ENCODE results near the gene TDRD1.
"Not testable (repeated sequence)": the region's sequence is repeated elsewhere in the genome, so short reads cannot be mapped to it uniquely, and the experiment has no call there.

Gene TDRD1, protein sequence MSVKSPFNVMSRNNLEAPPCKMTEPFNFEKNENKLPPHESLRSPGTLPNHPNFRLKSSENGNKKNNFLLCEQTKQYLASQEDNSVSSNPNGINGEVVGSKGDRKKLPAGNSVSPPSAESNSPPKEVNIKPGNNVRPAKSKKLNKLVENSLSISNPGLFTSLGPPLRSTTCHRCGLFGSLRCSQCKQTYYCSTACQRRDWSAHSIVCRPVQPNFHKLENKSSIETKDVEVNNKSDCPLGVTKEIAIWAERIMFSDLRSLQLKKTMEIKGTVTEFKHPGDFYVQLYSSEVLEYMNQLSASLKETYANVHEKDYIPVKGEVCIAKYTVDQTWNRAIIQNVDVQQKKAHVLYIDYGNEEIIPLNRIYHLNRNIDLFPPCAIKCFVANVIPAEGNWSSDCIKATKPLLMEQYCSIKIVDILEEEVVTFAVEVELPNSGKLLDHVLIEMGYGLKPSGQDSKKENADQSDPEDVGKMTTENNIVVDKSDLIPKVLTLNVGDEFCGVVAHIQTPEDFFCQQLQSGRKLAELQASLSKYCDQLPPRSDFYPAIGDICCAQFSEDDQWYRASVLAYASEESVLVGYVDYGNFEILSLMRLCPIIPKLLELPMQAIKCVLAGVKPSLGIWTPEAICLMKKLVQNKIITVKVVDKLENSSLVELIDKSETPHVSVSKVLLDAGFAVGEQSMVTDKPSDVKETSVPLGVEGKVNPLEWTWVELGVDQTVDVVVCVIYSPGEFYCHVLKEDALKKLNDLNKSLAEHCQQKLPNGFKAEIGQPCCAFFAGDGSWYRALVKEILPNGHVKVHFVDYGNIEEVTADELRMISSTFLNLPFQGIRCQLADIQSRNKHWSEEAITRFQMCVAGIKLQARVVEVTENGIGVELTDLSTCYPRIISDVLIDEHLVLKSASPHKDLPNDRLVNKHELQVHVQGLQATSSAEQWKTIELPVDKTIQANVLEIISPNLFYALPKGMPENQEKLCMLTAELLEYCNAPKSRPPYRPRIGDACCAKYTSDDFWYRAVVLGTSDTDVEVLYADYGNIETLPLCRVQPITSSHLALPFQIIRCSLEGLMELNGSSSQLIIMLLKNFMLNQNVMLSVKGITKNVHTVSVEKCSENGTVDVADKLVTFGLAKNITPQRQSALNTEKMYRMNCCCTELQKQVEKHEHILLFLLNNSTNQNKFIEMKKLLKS

DNA sequence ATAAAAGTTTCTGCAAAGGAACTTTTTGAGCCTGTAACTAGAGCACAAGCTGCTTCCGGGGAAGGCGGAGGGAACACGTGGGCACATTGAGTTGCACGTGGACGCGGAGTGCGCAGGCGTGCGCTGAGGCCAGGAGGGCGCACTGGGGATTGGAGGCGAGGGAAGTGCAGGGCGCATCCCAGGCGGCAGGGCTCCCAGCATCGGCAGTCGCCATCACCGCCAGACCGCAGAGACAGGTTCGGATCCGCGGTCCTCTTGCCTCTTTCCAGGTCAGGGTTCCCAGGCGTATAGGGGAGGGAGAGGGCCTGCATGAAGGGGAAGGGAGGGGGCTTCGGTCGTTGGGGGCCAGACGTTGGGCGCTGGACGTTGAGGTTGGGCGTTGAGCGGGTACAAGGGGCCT lies at the start of gene TDRD1:
TDRD1 (plus strand) TSS at position 206 of the 400 bp plus-strand sequence. CDS start 8,479 bp downstream, outside the sequence.
- no peak for DNase-seq

DNA sequence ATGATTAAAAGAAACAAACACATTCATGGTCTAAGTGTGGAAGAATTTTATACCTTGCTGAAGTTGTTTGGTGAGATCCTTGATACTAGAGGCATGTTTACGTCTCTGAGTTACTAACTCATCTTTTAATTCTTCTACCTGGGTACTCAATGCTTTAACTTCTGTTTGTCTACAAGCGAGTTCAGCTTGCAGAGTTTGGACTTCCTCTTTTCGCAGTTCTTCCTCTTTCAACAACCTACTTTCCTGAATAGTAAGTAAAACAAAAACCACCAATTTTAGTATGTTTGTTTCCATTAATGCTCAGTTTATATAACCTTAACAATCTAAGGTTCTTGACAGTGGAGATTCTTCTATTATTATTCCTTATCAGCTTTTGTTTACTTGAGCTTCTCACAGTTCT lies 48.1 kb upstream of the TDRD1 start:
- DNase-seq = peak; percentile 33 to 67 (median 59)

DNA sequence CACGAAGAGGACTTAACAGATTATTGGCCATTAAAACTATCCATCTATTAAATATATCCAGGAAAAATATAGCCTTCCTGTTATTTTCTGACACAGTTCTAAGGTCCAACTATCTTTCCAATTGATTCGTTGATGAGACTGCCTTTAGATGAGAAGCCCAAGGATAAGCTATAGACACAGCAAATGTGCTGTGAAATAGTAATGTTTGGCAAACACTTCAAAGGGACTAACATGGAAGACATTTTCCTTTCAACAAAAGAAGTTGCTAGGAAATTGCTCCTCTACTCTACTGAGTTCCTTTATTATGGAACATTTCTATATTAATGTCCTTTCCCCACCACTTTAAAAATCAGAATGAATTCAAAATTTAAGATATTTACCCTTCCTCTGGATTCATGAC lies 43.7 kb upstream of the TDRD1 start:
- no peak for DNase-seq

DNA sequence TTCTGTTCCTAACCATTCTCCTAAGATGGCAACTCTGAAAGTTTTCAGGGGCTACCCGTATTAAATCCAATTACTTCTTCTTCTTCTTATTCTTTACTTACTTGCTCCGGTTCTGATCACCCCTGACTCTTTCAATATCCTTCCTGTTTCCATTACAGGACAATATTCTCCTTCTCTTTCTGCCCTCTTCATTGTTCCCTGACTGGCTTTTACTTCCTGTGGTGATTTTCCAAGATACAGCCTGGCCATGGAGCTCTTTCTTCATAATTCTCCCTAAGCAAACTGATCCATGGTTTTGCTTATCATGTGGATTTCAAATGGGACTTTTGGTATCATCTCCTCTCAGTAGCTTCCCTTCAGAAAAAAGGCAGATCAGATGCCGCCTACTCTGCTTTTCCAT lies 40.6 kb upstream of the TDRD1 start:
- no peak for DNase-seq

DNA sequence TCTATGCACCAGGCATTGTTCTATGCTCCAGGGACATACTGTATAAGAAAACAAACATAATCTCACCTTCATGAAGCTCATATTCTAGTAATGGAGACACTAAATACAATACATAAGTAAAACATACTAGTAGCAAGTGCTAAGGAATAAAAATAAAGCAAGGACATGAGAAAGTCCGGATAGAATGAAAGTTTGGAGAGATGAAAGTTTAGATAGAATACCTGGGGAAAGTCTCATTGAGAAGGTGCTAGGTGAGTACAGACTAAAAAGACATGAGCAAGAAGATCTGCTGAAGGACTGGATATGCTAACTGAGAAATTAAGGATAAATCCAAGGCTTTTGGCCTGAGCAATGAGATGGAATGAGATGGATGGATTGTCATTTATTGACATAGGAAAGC lies 39.1 kb upstream of the TDRD1 start:
- DNase-seq = no peak

DNA sequence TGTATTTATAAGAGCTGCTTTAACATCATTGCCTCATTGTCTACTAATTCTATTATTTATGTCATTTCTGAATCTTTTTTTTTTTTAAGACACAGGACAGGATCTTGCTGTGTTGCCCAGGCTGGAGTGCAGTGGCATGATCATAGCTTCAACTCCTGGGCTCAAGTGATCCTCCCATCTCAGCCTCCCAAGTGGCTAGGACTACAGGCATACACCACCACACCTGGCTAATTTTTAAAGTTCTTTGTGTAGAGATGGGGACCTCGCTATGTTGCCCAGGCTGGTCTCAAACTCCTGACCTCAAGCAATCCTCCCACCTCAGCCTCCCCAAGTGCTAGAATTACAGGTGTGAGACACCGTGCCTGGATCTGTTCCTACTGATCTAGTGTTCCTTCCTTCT lies 38.3 kb upstream of the TDRD1 start:
- DNase-seq = not testable (repeated sequence)

DNA sequence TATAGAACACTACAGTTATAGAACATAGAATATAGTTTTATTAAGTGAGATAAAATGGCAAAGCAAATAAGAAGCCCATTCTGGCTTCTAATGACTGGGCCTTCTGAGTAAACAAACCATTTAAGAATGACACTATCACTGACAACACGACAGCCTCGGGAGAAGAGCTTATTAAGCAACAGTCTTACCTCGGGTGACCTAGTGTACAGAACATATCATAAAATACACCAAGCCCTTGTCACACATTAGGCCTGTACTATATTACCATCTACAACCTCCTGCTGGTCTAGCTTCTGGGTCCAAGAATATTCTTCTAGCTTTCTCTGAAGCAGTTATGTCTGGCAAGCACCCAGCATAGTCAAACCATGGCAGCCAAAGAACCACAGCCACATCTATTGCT lies 37.1 kb upstream of the TDRD1 start:
- no peak for DNase-seq

DNA sequence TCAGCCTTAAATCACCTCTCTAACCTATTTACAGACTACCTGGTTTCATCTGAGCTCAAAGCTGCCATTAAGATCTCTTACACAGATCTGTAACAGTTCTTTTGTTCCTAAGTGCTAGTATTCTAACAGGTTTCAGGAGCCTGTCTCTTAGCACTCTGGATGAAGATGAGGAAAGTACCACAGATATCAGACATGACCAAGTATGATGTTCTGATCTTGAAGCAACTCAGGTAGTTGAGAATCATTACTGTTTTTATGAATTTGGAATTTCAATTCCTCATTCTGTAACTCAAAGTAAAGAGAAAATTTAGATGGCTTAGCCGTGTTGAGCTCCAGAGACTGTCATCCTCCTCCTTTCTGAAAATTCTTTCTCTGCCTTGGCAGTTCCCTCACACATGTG lies 36.0 kb upstream of the TDRD1 start:
- no peak for DNase-seq

DNA sequence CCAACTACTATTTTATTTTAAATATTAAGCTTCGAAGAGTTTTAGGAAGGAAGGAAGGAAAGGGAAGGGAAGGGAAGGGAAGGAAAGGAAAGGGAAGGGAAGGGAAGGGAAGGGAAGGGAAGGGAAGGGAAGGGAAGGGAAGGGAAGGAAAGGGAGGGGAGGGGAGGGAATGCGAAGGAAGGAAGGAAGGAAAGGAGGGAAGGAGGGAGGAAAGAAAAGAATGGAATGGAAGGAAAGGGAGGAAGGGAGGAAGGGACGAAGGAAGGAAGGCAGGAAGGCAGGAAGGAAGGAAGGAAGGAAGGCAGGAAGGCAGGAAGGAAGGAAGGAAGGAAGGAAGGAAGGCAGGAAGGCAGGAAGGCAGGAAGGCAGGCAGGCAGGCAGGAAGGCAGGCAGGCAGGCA lies 29.7 kb upstream of the TDRD1 start:
- not testable (repeated sequence) for DNase-seq

DNA sequence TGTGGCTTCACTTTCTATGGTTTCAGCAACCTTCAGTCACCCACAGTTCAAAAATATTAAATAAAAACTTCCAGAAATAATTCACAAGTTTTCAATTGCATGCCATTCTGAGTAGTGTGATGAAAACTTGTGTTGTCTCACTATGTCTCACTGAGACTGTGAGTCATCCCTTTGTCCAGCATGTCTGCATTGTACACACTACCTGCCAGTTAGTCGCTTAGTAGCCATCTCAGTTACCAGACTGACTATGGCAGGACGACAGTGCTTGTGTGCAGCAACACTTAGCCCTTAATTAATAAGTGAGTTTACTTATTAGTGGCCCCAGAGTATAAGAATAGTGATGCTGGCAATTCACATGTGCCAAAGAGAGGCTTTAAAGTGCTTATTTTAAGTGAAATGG lies 27.7 kb upstream of the TDRD1 start:
- DNase-seq = peak in 1 of 3 donors; percentile 5

DNA sequence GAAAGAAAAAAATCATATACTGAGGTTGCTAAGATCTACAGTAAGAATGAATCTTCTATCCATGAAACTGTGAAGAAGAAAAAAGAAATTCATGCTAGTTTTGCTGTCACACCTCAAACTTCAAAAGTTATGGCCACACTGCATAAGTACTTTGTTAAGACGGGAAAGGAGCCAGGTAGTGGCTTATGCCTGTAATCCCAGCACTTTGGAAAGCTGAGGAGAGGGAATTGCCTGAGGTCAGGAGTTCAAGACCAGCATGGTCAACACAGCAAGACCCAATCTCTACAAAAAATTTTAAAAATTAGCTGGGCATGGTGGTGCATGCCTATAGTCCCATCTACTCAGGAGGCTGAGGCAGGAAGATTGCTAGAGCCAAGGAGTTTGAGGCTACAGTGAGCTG lies 27.3 kb upstream of the TDRD1 start:
- no peak for DNase-seq

DNA sequence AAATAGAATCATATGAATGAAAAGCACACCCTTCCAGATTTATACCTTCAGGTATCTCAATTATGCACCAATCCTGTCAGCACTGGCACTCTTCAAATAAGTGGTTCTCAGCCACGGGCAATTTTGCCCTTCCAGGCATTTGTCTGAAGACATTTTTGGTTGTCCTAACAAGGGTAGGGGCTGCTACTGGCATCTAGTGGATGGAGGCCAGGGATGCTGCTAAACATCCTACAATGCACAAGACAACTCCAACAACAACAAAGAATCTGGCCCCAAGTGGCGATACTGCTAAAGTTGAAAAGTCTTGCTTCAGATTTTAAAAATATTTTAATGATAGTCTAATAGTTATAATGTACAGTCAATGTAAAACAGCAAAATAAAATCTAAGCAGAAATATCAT lies 21.2 kb upstream of the TDRD1 start:
- no peak for DNase-seq

DNA sequence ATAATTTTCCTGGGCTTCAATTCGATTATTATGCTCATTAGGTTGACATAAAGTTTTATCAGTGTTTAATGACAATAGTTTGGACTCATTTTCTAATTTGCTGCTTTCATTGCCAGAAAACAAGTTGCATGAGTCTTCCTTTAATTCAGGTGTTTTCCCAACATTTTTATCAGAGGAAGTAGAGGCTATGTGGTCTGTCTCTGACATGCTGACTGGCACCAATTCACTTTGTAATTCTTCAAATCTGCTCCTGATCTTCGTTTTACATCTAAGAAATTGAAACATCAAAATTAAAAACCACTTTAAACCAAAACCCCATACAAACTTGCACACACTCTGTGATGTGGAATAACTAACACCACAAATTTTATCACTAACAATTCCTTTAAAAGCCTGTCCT lies 16.1 kb upstream of the TDRD1 start:
- DNase-seq = no peak

DNA sequence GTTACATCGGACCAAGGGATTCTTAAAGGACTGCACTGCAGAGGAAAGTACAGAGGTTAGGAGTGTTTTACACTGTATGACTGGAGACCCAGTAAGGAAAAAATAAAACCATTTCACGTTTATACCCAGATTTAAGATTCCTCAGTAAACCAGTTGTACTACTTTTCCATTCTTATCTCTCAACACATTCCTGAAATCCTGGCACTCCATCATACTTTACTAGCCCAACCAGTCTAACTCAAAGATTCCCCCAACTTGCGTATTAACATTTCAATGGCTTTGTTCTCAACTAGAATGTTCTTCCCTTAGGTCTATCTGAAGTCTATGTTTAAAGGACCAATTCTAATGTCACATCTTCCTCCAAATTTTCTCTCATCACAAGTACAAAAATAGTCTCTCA lies 13.1 kb upstream of the TDRD1 start:
- DNase-seq = no peak

DNA sequence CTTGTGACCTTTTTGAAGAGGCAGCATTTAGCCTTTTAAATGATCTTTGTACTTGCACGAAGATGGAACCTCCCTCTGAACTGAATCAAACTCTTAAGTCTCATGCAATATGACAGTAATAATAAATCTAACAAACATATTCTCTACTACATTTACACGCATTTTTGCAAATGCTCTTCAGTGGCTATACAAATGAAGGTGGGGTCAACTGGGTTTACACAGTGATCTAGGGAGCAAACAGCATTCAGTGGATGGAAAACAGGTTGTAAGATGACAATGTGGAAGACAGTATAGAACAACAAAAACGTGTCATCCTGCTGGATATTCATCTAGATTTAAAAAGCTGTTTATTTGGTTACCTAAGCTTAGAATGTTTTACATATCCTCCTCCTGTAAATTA lies 12.7 kb upstream of the TDRD1 start:
- DNase-seq = no peak

DNA sequence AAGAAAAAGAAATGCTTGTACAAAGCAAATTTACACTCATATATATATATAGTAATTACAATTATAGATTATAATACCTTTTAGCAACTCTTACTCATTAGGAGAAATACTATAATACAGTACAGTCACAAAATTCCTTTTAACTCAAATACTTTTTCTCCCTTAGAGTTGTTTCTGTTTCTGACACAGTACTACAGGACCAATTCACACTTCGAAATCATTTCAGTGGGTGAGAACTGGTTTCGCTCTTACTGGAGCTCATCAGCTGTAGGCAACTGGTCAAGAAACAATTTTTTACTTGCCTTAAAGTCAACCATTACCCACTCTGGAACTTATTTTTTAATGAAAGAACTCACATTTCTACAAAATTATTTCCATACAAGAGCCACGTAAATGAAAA lies 11.2 kb upstream of the TDRD1 start:
- DNase-seq = no peak

DNA sequence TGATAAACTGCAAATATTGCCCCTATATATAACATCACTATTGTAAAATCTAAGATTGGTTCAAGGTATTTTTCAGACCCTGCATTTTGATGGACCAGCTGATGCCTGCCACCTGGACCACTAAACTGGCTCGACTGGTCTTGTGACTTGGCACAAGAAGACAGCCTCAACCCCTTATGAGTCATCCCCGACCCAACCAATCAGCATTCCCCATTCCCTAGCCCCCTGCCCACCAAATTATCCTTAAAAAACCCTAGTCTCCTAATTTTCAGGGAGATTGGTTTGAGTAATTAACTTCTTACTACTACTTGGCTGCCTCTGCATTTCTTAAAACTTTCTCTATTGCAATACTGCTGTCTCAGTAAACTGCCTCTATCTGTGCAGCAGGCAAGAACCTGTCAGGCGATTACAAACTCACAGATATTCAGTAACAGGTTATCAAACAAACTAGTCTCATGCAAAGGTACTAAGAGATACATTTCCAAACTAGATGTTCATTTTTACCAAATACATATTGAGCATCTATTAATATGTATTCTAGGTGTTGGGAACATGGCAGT lies 10.6 kb upstream of the TDRD1 start:
- no peak for DNase-seq

DNA sequence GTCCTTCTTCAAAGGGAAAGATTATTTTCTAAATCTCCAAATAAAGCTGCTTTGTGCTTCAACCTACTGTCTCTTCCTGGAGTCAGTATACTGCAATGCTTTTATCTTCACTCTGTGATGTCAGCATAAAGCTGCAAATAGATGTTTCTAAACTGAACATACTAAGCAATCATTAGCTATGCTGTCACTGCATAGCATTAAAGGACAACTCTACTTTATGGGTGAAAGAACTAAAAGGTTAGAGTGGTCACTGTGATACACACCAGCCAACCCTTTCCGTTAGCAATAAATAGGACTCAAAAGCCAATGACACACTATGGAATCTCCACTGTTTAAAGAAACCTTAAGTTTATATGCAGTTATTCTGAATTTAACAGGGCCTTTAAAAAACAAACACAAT lies 6.9 kb upstream of the TDRD1 start:
- peak in 1 of 3 donors; percentile 13 for DNase-seq

DNA sequence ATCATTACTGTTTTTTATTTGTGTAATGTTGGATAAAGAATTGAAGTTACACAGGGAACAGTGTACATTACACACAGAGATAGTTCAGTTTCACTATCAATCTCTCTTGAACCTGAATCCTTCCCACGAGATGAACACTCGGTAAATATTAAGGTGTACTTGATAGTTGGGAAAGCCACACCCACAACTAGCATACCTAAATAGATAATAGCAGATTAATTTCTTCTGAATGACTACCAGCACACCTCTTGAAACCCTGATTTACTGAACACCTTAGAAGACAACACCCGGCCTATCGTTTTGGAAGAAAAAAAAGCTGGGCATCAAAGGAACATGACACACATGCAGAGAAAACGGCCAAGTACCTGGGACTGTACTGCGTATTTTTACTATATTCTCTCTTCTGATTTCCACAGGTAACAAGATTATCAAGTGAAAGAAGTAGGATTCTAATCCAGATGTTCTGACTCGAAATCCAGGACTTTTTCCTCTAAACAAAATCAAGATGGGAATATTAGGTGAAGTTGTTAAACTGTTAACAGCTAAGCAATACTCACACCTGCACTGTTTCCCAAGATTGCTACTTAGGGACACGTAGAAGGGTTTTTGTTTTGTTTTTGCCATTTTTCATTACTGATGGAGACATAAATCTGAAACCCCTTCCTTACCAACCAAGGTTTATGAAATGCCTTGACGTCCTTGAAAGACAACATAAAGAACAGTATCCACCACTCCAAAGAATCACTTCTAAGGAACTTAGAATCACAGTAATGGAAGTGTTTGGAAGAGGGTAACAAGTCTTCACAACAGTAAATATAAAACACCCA lies 6.2 kb upstream of the TDRD1 start:
- no peak for DNase-seq

DNA sequence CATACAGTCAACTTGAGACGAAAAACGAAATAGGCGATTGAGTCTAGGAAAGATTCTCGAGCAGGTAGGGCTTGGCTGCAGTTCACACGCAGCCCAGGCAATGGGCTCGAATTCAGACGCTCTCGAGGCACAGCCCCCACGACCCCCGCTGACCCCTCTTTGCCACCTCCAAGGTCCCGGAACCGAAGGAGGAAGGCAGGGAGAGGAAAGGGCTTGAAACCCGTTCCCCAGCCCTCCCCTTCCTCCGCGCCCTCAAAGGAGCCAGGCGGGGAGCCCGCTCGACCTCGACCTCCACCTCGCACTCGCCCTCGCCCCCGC lies 5.6 kb upstream of the TDRD1 start:
- DNase-seq = peak in 1 of 3 donors; percentile 46

DNA sequence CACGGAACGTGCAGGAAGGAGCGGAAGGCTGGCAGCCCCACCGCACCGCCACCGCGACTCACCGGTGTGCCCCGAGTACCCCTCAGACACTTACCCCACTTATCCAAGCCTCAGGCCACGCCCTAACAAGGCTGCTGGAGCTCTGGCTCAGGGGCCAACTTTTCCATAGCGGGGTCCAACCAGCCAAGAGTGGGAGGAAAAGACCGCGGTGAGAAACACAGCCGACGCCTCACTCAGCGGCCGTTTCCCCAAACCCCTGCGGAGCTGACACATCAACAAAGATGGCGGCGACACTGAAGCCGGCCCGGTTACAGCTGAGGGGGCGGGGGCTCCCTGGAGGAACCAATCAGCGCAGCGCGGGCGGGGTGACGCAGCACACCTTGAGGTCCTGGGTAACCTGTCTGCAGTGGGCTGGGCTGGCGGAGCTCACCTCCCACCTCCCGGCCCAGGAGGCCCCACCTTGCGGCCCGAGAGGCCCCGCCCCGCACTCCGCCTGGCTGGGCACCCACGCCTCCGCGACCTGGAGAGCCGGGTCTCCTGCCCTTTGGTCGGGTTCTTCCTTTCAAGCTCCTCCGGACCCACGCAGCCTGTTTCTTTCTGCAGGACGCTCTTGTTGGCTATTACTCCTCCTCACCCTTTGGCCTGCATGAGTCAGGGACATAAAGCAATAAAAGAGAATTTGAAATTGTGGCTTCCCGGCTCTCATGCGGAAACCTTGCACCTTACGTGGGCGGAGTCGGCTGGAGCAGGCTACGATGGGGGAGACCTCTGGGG lies 5.0 kb upstream of the TDRD1 start, which contains the start of gene CCDC186:
CCDC186 (minus strand) TSS at position 283 of the 774 bp plus-strand sequence. CDS start 10,935 bp downstream, outside the sequence.
- peak; percentile 88 to 94 (median 92) for DNase-seq
